PC-9 (cell line): ENCODE results near the gene RAMACL. TPM values are rescaled to one million over a fixed set of nuclear protein-coding genes. Genes with fewer than 3 reads are reported as not detected.

Experiments
- BruUV-seq: library from RNA; stranded (reverse); fragments of 400-500 nt; replicated peaks from 2 replicates; lab custom pipeline; 2021; lab: Mats Ljungman, UMichigan
- CTCF ChIA-PET: fragments of 300-600 bp; sonication (Branson Sonifier 250); formaldehyde crosslinking; loops from one replicate; lab custom pipeline; 2022; ENCODE audit warnings: antibody characterized with exemption; lab: Charles Lee
- POLR2A ChIA-PET: fragments of 300-600 bp; sonication (Branson Sonifier 250); formaldehyde crosslinking; loops from one replicate; lab custom pipeline; 2022; ENCODE audit warnings: antibody characterized with exemption; ENCODE audit not compliant: unreplicated experiment; lab: Charles Lee
- DNase-seq, 2 experiments: peaks; one replicate each; pipeline versions ENCODE4 v3.0.0 to v3.0.0-alpha.2; 2015 to 2022; ENCODE audit warnings: mixed read lengths in 1 of 2
- H2AFZ ChIP-seq: fragments of 200-600 bp; sonication (generic); 2 replicates; pipeline ENCODE4 v1.8.1; 2017; ENCODE audit warnings: antibody characterized with exemption
- H3F3A ChIP-seq: fragments of 200-600 bp; sonication (generic); 2 replicates; pipeline ENCODE4 v1.8.1; 2017; ENCODE audit warnings: antibody characterized with exemption, mild to moderate bottlenecking, low read depth; ENCODE audit not compliant: insufficient read depth
- H3K27ac ChIP-seq: fragments of 200-600 bp; sonication (generic); 2 replicates; pipeline ENCODE4 v1.6.1; 2016; ENCODE audit warnings: mixed run types
- H3K27me3 ChIP-seq: fragments of 200-600 bp; sonication (generic); 2 replicates; pipeline ENCODE4 v1.6.1; 2016; ENCODE audit warnings: low read depth, mixed run types; ENCODE audit not compliant: insufficient read depth
- H3K36me3 ChIP-seq: fragments of 200-600 bp; sonication (generic); 2 replicates; pipeline ENCODE4 v1.6.1; 2016; ENCODE audit warnings: low read depth, mixed run types
- H3K4me1 ChIP-seq: fragments of 200-600 bp; sonication (generic); replicated peaks from 2 replicates; pipeline ENCODE4 v1.6.1; 2016; ENCODE audit warnings: mixed run types; ENCODE audit not compliant: insufficient read depth
- H3K4me2 ChIP-seq: fragments of 200-600 bp; sonication (generic); 2 replicates; pipeline ENCODE4 v1.6.1; 2017; ENCODE audit warnings: mixed run types
- H3K4me3 ChIP-seq: fragments of 200-600 bp; sonication (generic); 2 replicates; pipeline ENCODE4 v1.6.1; 2016; ENCODE audit warnings: mixed run types
- H3K79me2 ChIP-seq: fragments of 200-600 bp; sonication (generic); 2 replicates; pipeline ENCODE4 v1.6.1; 2017; ENCODE audit warnings: low read depth, mixed run types
- H3K9me2 ChIP-seq: fragments of 200-600 bp; sonication (generic); 2 replicates; pipeline ENCODE4 v1.8.1; 2017; ENCODE audit warnings: mild to moderate bottlenecking; ENCODE audit not compliant: insufficient read depth
- H3K9me3 ChIP-seq: fragments of 200-600 bp; sonication (generic); 2 replicates; pipeline ENCODE4 v1.8.1; 2016; ENCODE audit warnings: low read depth; ENCODE audit not compliant: insufficient read depth
- H4K20me1 ChIP-seq: fragments of 200-600 bp; sonication (generic); 2 replicates; pipeline ENCODE4 v1.8.1; 2017; ENCODE audit not compliant: insufficient read depth
- CTCF ChIP-seq: fragments of 200-600 bp; sonication (generic); conservative IDR thresholded peaks from 2 replicates; pipeline ENCODE4 v1.6.1; 2017; ENCODE audit warnings: mixed run types, antibody characterized with exemption, mild to moderate bottlenecking, moderate library complexity
- EZH2 ChIP-seq: fragments of 200-600 bp; sonication (generic); IDR thresholded peaks from 2 replicates; pipeline ENCODE4 v1.8.0; 2017; ENCODE audit warnings: antibody characterized with exemption, low read depth
- intact Hi-C: fragments of 100-400 bp; cut with micrococcal nuclease; formaldehyde crosslinking; loops from one replicate; pipeline ENCODE4 v1.10.0; 2022; ENCODE audit not compliant: unreplicated experiment
- total RNA-seq: library from RNA; stranded (reverse); gene quantifications from 2 replicates; pipeline ENCODE4 v1.2.3, GENCODE V29; 2021

RAMACL gene
- total RNA-seq, 1 experiment from 2014 or later, result 0.52 TPM

- TF ChIP-seq CTCF, result no peak
- TF ChIP-seq EZH2, result no peak
- DNase-seq, result no peak
- Histone ChIP-seq H3K4me3 (no peak overlapping the region), H3K27me3 (no peaks in the 10 kb centered on the region), H3K4me2 (no peak overlapping the region), H3K9me3 (no peaks in the 10 kb centered on the region), H3K4me1 (peaks cover 16% of the 10 kb centered on the region), H3K79me2 (no peaks in the 10 kb centered on the region), H4K20me1 (no peaks in the 10 kb centered on the region), H3K27ac (no peak overlapping the region), H3K9me2 (no peaks in the 10 kb centered on the region), H3F3A (peaks cover 6% of the 10 kb centered on the region; the same call in 1 of the 2 replicates), H3K36me3 (no peaks in the 10 kb centered on the region), H2AFZ (no peak overlapping the region)
- ChIA-PET POLR2A (no interaction called here), CTCF (no interaction called here)
- BruUV-seq, result no TSS peak
- intact Hi-C loops, result no loop called here
Measured at GRCh38 chr6:166608774-166609173, 22.3 kb upstream of the RAMACL start.

- Histone ChIP-seq H3K27ac (no peak overlapping the region), H2AFZ (no peak overlapping the region), H3K79me2 (no peaks in the 10 kb centered on the region), H4K20me1 (no peaks in the 10 kb centered on the region), H3K27me3 (no peaks in the 10 kb centered on the region), H3K9me2 (no peaks in the 10 kb centered on the region), H3K4me1 (no peaks in the 10 kb centered on the region), H3K4me3 (no peak overlapping the region), H3K4me2 (no peak overlapping the region), H3K9me3 (no peaks in the 10 kb centered on the region), H3K36me3 (no peaks in the 10 kb centered on the region), H3F3A (no peaks in the 10 kb centered on the region)
- ChIA-PET CTCF (no interaction called here), POLR2A (no interaction called here)
- intact Hi-C loops, result no loop called here
- no peak for DNase-seq
- no TSS peak for BruUV-seq
- no peak for TF ChIP-seq CTCF
- no peak for TF ChIP-seq EZH2
Measured at GRCh38 chr6:166605752-166606151, 19.3 kb upstream of the RAMACL start.

- Histone ChIP-seq H3K9me3 (no peaks in the 10 kb centered on the region), H3K4me3 (no peak overlapping the region), H2AFZ (no peak overlapping the region), H3K4me2 (no peak overlapping the region), H3K4me1 (no peaks in the 10 kb centered on the region), H3K9me2 (no peaks in the 10 kb centered on the region), H3K79me2 (no peaks in the 10 kb centered on the region), H3F3A (no peaks in the 10 kb centered on the region), H4K20me1 (no peaks in the 10 kb centered on the region), H3K36me3 (no peaks in the 10 kb centered on the region), H3K27me3 (no peaks in the 10 kb centered on the region), H3K27ac (no peak overlapping the region)
- intact Hi-C loops, result no loop called here
- CTCF ChIA-PET, result no interaction called here
- TF ChIP-seq CTCF (no peak), EZH2 (no peak)
- POLR2A ChIA-PET, result no interaction called here
- no TSS peak for BruUV-seq
- no peak for DNase-seq
Measured at GRCh38 chr6:166604911-166605310, 18.4 kb upstream of the RAMACL start.
